ENCODE results near the gene R3HDM2. TPM values are rescaled to one million over a fixed set of nuclear protein-coding genes. Genes with fewer than 3 reads are reported as not detected.

R3HDM2 gene
- total RNA-seq, 1 donor from 2014 or later, result 57.3 TPM

DNA sequence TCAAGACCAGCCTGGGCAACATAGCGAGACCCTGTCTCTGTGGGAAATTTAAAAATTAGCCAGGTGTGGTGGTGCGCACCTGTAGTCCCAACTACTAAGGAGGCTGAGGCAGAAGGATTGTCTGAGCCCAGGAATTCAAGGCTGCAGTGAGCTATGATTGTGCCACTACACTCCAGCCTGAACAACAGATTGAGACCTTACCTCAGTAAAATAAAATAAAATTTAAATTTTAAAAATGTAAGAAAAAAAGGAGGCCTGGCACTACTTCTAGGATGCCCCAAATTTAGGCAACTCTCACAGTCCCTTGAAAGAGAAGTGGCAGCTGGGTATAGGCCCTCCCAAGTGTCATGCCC is 23.3 kb upstream of the R3HDM2 start:
- no peak for TF ChIP-seq CTCF (conservative IDR thresholded peaks at IDR 0.05)
- Mint-ChIP-seq H3K27me3 (ENCODE audit: low read depth) (peaks cover 22% of the 10 kb centered on the region), H3K27ac (ENCODE audit: unreplicated experiment) (no peak overlapping the region), H3K4me3 (no peak overlapping the region), H3K36me3 (ENCODE audit: low read depth) (no peaks in the 10 kb centered on the region), H3K4me1 (peaks cover 16% of the 10 kb centered on the region), H3K9me3 (no peaks in the 10 kb centered on the region)
- no peak for DNase-seq (ENCODE audit: low read depth, low spot score)

- peak; percentile 83 for DNase-seq (ENCODE audit: low read depth, low spot score)
- Mint-ChIP-seq H3K9me3 (no peaks in the 10 kb centered on the region), H3K27me3 (ENCODE audit: low read depth) (peaks cover 18% of the 10 kb centered on the region), H3K36me3 (ENCODE audit: low read depth) (no peaks in the 10 kb centered on the region), H3K4me1 (peaks cover 10% of the 10 kb centered on the region), H3K4me3 (no peak overlapping the region), H3K27ac (ENCODE audit: unreplicated experiment) (no peak overlapping the region)
- TF ChIP-seq CTCF (conservative IDR thresholded peaks at IDR 0.05), result peak; percentile 88
Observed at GRCh38 chr12:57452937-57453509, 22.2 kb upstream of the R3HDM2 start.

- DNase-seq (ENCODE audit: low read depth, low spot score), result no peak
- Mint-ChIP-seq H3K27me3 (ENCODE audit: low read depth) (peaks cover 18% of the 10 kb centered on the region), H3K27ac (ENCODE audit: unreplicated experiment) (no peak overlapping the region), H3K36me3 (ENCODE audit: low read depth) (no peaks in the 10 kb centered on the region), H3K9me3 (no peaks in the 10 kb centered on the region), H3K4me3 (no peak overlapping the region), H3K4me1 (peaks cover 10% of the 10 kb centered on the region)
- no peak for TF ChIP-seq CTCF (conservative IDR thresholded peaks at IDR 0.05)
Observed at GRCh38 chr12:57452181-57452936, 21.5 kb upstream of the R3HDM2 start.

DNA sequence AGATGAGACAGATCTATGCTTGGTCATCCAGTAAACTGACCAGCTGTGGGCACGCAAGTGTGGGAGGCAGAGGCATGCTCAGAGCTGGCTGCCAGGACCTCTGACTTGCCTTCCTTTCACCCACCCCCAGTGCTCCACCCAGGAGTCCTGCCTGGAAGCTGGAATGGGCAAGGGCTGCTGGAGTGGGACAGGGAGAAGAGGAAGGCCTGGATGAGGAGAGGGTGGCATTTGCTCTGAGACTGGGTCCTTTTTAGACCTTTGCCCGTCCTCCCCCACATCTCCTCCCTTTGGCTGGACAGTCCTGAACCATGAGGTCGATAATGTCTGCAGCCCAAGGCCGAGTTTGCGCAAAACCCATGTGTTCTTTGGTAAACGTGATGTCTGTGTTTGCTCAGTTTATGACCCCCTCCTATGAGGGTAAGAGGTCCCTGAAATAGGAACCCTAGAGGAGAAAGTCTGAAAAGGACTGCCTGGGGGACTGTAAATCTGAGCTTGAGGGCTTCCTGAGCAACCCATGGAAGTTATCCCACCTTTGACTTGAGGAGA is 20.5 kb upstream of the R3HDM2 start:
- Mint-ChIP-seq H3K4me3 (no peak overlapping the region), H3K36me3 (ENCODE audit: low read depth) (no peaks in the 10 kb centered on the region), H3K9me3 (no peaks in the 10 kb centered on the region), H3K27me3 (ENCODE audit: low read depth) (peaks cover 18% of the 10 kb centered on the region), H3K27ac (ENCODE audit: unreplicated experiment) (no peak overlapping the region), H3K4me1 (peaks cover 9% of the 10 kb centered on the region)
- TF ChIP-seq CTCF (conservative IDR thresholded peaks at IDR 0.05), result no peak
- no peak for DNase-seq (ENCODE audit: low read depth, low spot score)

DNA sequence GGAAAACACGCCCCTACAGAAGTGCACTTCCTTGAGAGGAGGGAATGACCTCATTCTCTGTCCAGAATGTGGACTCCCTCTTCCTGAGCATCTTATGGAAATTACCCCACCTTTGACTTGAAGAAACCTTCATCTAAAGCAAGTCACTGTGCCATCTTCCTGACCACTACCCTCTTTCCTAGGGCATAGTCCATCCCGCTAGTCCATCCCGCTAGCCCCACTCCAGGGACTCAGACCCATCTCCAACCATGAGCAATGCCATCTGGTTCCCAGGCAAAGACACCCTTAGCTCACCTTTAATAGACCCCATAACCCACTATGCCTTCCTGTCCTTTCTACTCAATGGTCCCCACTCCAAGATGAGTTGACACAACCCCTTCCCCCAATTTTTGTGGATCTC is 19.2 kb upstream of the R3HDM2 start:
- no peaks in the 10 kb centered on the region for H3K9me3 Mint-ChIP-seq
- peaks cover 5% of the 10 kb centered on the region for H3K4me1 Mint-ChIP-seq

More for the DNA sequence above, 19.2 kb upstream of the R3HDM2 start:
- H3K4me3 Mint-ChIP-seq, result no peak overlapping the region
- DNase-seq (ENCODE audit: low read depth, low spot score), result no peak
- TF ChIP-seq CTCF (conservative IDR thresholded peaks at IDR 0.05), result no peak
- H3K36me3 Mint-ChIP-seq (ENCODE audit: low read depth), result no peaks in the 10 kb centered on the region
- H3K27ac Mint-ChIP-seq (ENCODE audit: unreplicated experiment), result no peak overlapping the region
- H3K27me3 Mint-ChIP-seq (ENCODE audit: low read depth), result peaks cover 9% of the 10 kb centered on the region
